ENCODE data around the gene HADHB. TPM values are rescaled to one million over a fixed set of nuclear protein-coding genes. Genes with fewer than 3 reads are reported as not detected.

Gene HADHB
- total RNA-seq, 1 experiment from 2014 or later = 41.3 TPM

GRCh38 chr2:26229595-26229994, 15.1 kb upstream of the HADHB start:
- H3K56ac ChIP-seq (ENCODE audit: insufficient read length, low read depth, low read length) = no peak overlapping the region
- H3K4me2 ChIP-seq (ENCODE audit: insufficient read depth, insufficient read length, low read length) = no peak overlapping the region
- H2AFZ ChIP-seq (ENCODE audit: low read length) = no peak overlapping the region
- H3K9ac ChIP-seq (ENCODE audit: extremely low read depth, insufficient read length, low read length) = no peak overlapping the region
- H3K9me3 ChIP-seq (ENCODE audit: control insufficient read depth, low read depth, low read length) = no peaks in the 10 kb centered on the region
- H3K79me2 ChIP-seq (ENCODE audit: insufficient read depth, low read length) = no peaks in the 10 kb centered on the region
- no peaks in the 10 kb centered on the region for H3K23me2 ChIP-seq (ENCODE audit: insufficient read length, low read depth, low read length, poor library complexity, severe bottlenecking)
- no peak overlapping the region for H2BK12ac ChIP-seq (ENCODE audit: insufficient read length, low read depth, low read length)
- no peak for DNase-seq
- H4K5ac ChIP-seq (ENCODE audit: insufficient read length, low read depth, low read length) = no peak overlapping the region
- no peaks in the 10 kb centered on the region for H3K4me1 ChIP-seq (ENCODE audit: insufficient read depth, low read length)
- Mint-ChIP-seq H3K27me3 (ENCODE audit: low read depth) (no peaks in the 10 kb centered on the region), H3K36me3 (ENCODE audit: insufficient read depth in 1 of 3, low read depth in 3 of 3) (peaks cover 57 to 79% (median 71%) of the 10 kb centered on the region in 3 experiments), H3K4me3 (no peak overlapping the region), H3K9me3 (peaks cover 2 to 9% of the 10 kb centered on the region in 2 experiments; a peak in 4 of 5 replicates), H3K27ac (no peak overlapping the region), H3K4me1 (no peaks in the 10 kb centered on the region)
- no peaks in the 10 kb centered on the region for H3K27me3 ChIP-seq (ENCODE audit: insufficient read depth, low read length)
- no peak overlapping the region for H4K91ac ChIP-seq (ENCODE audit: insufficient read length, low read depth, low read length)
- H2BK20ac ChIP-seq (ENCODE audit: low read depth, low read length, poor library complexity, severe bottlenecking) = no peak overlapping the region
- no peak overlapping the region for H4K8ac ChIP-seq (replicated peaks; ENCODE audit: insufficient read length, low read depth, low read length)
- no peak overlapping the region for H2BK15ac ChIP-seq (ENCODE audit: low read depth, low read length)
- H3K4ac ChIP-seq (ENCODE audit: low read depth, low read length) = no peak overlapping the region
- no peak overlapping the region for H3K27ac ChIP-seq (ENCODE audit: insufficient read length, low read depth, low read length)
- no peak overlapping the region for H3T11ph ChIP-seq (ENCODE audit: low read length)
- H4K20me1 ChIP-seq (ENCODE audit: control insufficient read depth, insufficient read depth, insufficient read length) = no peaks in the 10 kb centered on the region
- H2AK5ac ChIP-seq (ENCODE audit: insufficient read length, low read length) = no peak overlapping the region
- H2BK120ac ChIP-seq (ENCODE audit: low read depth, low read length, poor library complexity, severe bottlenecking) = no peak overlapping the region
- H3K23ac ChIP-seq (ENCODE audit: insufficient read length, low read depth, low read length) = no peak overlapping the region
- H2BK5ac ChIP-seq (ENCODE audit: insufficient read length, low read length) = no peak overlapping the region
- no peak overlapping the region for H3K14ac ChIP-seq (ENCODE audit: insufficient read depth, low read length)
- H3K18ac ChIP-seq (ENCODE audit: insufficient read length, low read depth, low read length) = no peak overlapping the region
- no peaks in the 10 kb centered on the region for H3K79me1 ChIP-seq (ENCODE audit: insufficient read depth, low read depth, low read length, poor library complexity, severe bottlenecking)
- no CpG with 5 or more reads among the region's 3 CpGs for WGBS (ENCODE audit: extremely low coverage, insufficient read length, low lambda C conversion rate)
- no peak for TF ChIP-seq CTCF (conservative IDR thresholded peaks at IDR 0.05)

Data from H9 (cell line).